ENCODE data around the gene SCP2.

SCP2 gene

GRCh38 chr1:53063744-53064515, 136.9 kb downstream of the SCP2 start:
- no peak for ATAC-seq
- TF ChIP-seq ZNF70 (CRISPR knock-in tag; IDR thresholded peaks at IDR 0.05) (no peak), TSHZ2 (CRISPR knock-in tag; IDR thresholded peaks at IDR 0.05) (no peak), SNAI2 (CRISPR knock-in tag; IDR thresholded peaks at IDR 0.05) (no peak), ISL1 (CRISPR knock-in tag; IDR thresholded peaks at IDR 0.05) (no peak), ZNF8 (CRISPR knock-in tag; IDR thresholded peaks at IDR 0.05) (no peak), ZFP30 (CRISPR knock-in tag; IDR thresholded peaks at IDR 0.05) (no peak), OSR1 (CRISPR knock-in tag; IDR thresholded peaks at IDR 0.05) (no peak), CREB5 (CRISPR knock-in tag; IDR thresholded peaks at IDR 0.05; ENCODE audit: low read depth) (no peak)

- no peak for TF ChIP-seq CREB5 (CRISPR knock-in tag; IDR thresholded peaks at IDR 0.05; ENCODE audit: low read depth)
- TF ChIP-seq TCF4 (CRISPR knock-in tag; IDR thresholded peaks at IDR 0.05; ENCODE audit: borderline replicate concordance), result no peak
- no peak for TF ChIP-seq POU6F1 (CRISPR knock-in tag; IDR thresholded peaks at IDR 0.05; ENCODE audit: borderline replicate concordance, low read depth)
- no peak for TF ChIP-seq RARB (CRISPR knock-in tag; IDR thresholded peaks at IDR 0.05)
- TF ChIP-seq TOX (CRISPR knock-in tag; IDR thresholded peaks at IDR 0.05; ENCODE audit: borderline replicate concordance), result no peak
- no peak for TF ChIP-seq BACH2 (CRISPR knock-in tag; IDR thresholded peaks at IDR 0.05; ENCODE audit: borderline replicate concordance)
- no peak for TF ChIP-seq ZNF8 (CRISPR knock-in tag; IDR thresholded peaks at IDR 0.05)
- no peak for ATAC-seq
Observed at GRCh38 chr1:53065391-53065790, 138.3 kb downstream of the SCP2 start.

GRCh38 chr1:53066488-53066887, 139.4 kb downstream of the SCP2 start:
- ATAC-seq, result no peak
- no peak for TF ChIP-seq ZFP30 (CRISPR knock-in tag; IDR thresholded peaks at IDR 0.05)
- no peak for TF ChIP-seq CSRNP3 (CRISPR knock-in tag; IDR thresholded peaks at IDR 0.05)
- TF ChIP-seq ISL1 (CRISPR knock-in tag; IDR thresholded peaks at IDR 0.05), result no peak
- no peak for TF ChIP-seq TSHZ2 (CRISPR knock-in tag; IDR thresholded peaks at IDR 0.05)
- no peak for TF ChIP-seq TOX (CRISPR knock-in tag; IDR thresholded peaks at IDR 0.05; ENCODE audit: borderline replicate concordance)
- TF ChIP-seq ZNF70 (CRISPR knock-in tag; IDR thresholded peaks at IDR 0.05), result no peak
- TF ChIP-seq ZFP3 (CRISPR knock-in tag; IDR thresholded peaks at IDR 0.05), result no peak
- TF ChIP-seq ARNTL (CRISPR knock-in tag; IDR thresholded peaks at IDR 0.05; ENCODE audit: borderline replicate concordance, low read depth), result no peak
- no peak for TF ChIP-seq ZNF565 (CRISPR knock-in tag; conservative IDR thresholded peaks at IDR 0.05; ENCODE audit: low read depth)
- no peak for TF ChIP-seq OSR1 (CRISPR knock-in tag; IDR thresholded peaks at IDR 0.05)
- TF ChIP-seq RARB (CRISPR knock-in tag; IDR thresholded peaks at IDR 0.05), result no peak
- TF ChIP-seq CSDC2 (CRISPR knock-in tag; IDR thresholded peaks at IDR 0.05), result no peak
- no peak for TF ChIP-seq ZC3H10 (CRISPR knock-in tag; IDR thresholded peaks at IDR 0.05)
- TF ChIP-seq GLIS3 (CRISPR knock-in tag; IDR thresholded peaks at IDR 0.05), result no peak
- TF ChIP-seq BACH2 (CRISPR knock-in tag; IDR thresholded peaks at IDR 0.05; ENCODE audit: borderline replicate concordance), result no peak
- no peak for TF ChIP-seq TCF4 (CRISPR knock-in tag; IDR thresholded peaks at IDR 0.05; ENCODE audit: borderline replicate concordance)
- no peak for TF ChIP-seq POU6F1 (CRISPR knock-in tag; IDR thresholded peaks at IDR 0.05; ENCODE audit: borderline replicate concordance, low read depth)

Data from SK-N-SH treated with all-trans-retinoic acid at 6 μM for 48 hours (cell line).